ENCODE measurements around the gene NTRK1. TPM values are rescaled to one million over a fixed set of nuclear protein-coding genes. Genes with fewer than 3 reads are reported as not detected.

Gene NTRK1
- total RNA-seq, 1 donor, result not detected

- TF ChIP-seq CTCF (IDR thresholded peaks at IDR 0.05; ENCODE audit: insufficient read depth, low read depth, low read length), result no peak
- H3K4me3 ChIP-seq (ENCODE audit: low read depth, low read length), result no peak overlapping the region
- DNase-seq (ENCODE audit: low read depth), result no peak
Measured at GRCh38 chr1:156875341-156875615, 14.6 kb downstream of the NTRK1 start.

- no peak for TF ChIP-seq CTCF (IDR thresholded peaks at IDR 0.05; ENCODE audit: insufficient read depth, low read depth, low read length)
- no peak overlapping the region for H3K4me3 ChIP-seq (ENCODE audit: low read depth, low read length)
- DNase-seq (ENCODE audit: low read depth), result no peak
Measured at GRCh38 chr1:156876281-156876680, 15.6 kb downstream of the NTRK1 start.

GRCh38 chr1:156877433-156878170 is 16.9 kb downstream of the NTRK1 start:
- no peak overlapping the region for H3K4me3 ChIP-seq (ENCODE audit: low read depth, low read length)
- no peak for TF ChIP-seq CTCF (IDR thresholded peaks at IDR 0.05; ENCODE audit: insufficient read depth, low read depth, low read length)
- no peak for DNase-seq (ENCODE audit: low read depth)

GRCh38 chr1:156879876-156880275 is 19.2 kb downstream of the NTRK1 start:
- no peak overlapping the region for H3K4me3 ChIP-seq (ENCODE audit: low read depth, low read length)
- TF ChIP-seq CTCF (IDR thresholded peaks at IDR 0.05; ENCODE audit: insufficient read depth, low read depth, low read length), result no peak
- no peak for DNase-seq (ENCODE audit: low read depth)

GRCh38 chr1:156880473-156880872 is 19.8 kb downstream of the NTRK1 start:
- no peak for TF ChIP-seq CTCF (IDR thresholded peaks at IDR 0.05; ENCODE audit: insufficient read depth, low read depth, low read length)
- no peak overlapping the region for H3K4me3 ChIP-seq (ENCODE audit: low read depth, low read length)
- no peak for DNase-seq (ENCODE audit: low read depth)

GRCh38 chr1:156881101-156881500 is 20.4 kb downstream of the NTRK1 start:
- no peak overlapping the region for H3K4me3 ChIP-seq (ENCODE audit: low read depth, low read length)
- no peak for TF ChIP-seq CTCF (IDR thresholded peaks at IDR 0.05; ENCODE audit: insufficient read depth, low read depth, low read length)
- no peak for DNase-seq (ENCODE audit: low read depth)

- no peak for DNase-seq (ENCODE audit: low read depth)
Measured at GRCh38 chr1:156881663-156882062, 21.0 kb downstream of the NTRK1 start.

More at GRCh38 chr1:156881663-156882062, 21.0 kb downstream of the NTRK1 start:
- TF ChIP-seq CTCF (IDR thresholded peaks at IDR 0.05; ENCODE audit: insufficient read depth, low read depth, low read length), result no peak
- no peak overlapping the region for H3K4me3 ChIP-seq (ENCODE audit: low read depth, low read length)
